AG04449 (cell line): Measurements from ENCODE around the gene CALN1.
"Not testable (repeated sequence)": the region's sequence is repeated elsewhere in the genome, so short reads cannot be mapped to it uniquely, and the experiment has no call there.

Source experiments
- CTCF ChIA-PET: fragments of 350-600 bp; formaldehyde crosslinking; extraction: SDS; loops from one replicate; lab custom pipeline; 2021; ENCODE audit warnings: antibody characterized with exemption; lab: Yijun Ruan, JAX
- POLR2A ChIA-PET: fragments of 400-600, 350-600 bp; formaldehyde crosslinking; extraction: SDS; loops from one replicate; lab custom pipeline; 2020; ENCODE audit warnings: antibody characterized with exemption, inconsistent platforms; lab: Yijun Ruan, JAX
- DNase-seq: peaks from one replicate; pipeline ENCODE4 v3.0.0-alpha.2; 2010; ENCODE audit warnings: low read depth, low spot score
- H3K4me3 ChIP-seq: 2 replicates; pipeline ENCODE4 v1.5.1; 2011; ENCODE audit warnings: low read depth, mild to moderate bottlenecking, control low read depth, low read length
- TF ChIP-seq, protein P1 (sequence below): IDR thresholded peaks from one replicate; pipeline ENCODE4 v1.5.1; 2011; ENCODE audit warnings: mild to moderate bottlenecking, moderate library complexity, low read length, control low read depth, inconsistent platforms; ENCODE audit not compliant: insufficient read depth; ENCODE audit errors: missing control alignments

The CALN1 gene

GRCh38 chr7:71824006-71824760, 588.0 kb downstream of the CALN1 start:
- CTCF ChIA-PET, result no interaction called here
- peak; percentile 60 for DNase-seq

GRCh38 chr7:71822406-71822805, 589.7 kb downstream of the CALN1 start:
- POLR2A ChIA-PET, H3K4me3 ChIP-seq, DNase-seq: not testable (repeated sequence)
- CTCF ChIA-PET, result interaction anchor here (0.6 kb wide), 1 partner anchor 277 kb away, joined by 3 read pairs; no protein-coding TSS in a partner anchor

More at GRCh38 chr7:71824006-71824760, 588.0 kb downstream of the CALN1 start:
- TF ChIP-seq, protein P1, sequence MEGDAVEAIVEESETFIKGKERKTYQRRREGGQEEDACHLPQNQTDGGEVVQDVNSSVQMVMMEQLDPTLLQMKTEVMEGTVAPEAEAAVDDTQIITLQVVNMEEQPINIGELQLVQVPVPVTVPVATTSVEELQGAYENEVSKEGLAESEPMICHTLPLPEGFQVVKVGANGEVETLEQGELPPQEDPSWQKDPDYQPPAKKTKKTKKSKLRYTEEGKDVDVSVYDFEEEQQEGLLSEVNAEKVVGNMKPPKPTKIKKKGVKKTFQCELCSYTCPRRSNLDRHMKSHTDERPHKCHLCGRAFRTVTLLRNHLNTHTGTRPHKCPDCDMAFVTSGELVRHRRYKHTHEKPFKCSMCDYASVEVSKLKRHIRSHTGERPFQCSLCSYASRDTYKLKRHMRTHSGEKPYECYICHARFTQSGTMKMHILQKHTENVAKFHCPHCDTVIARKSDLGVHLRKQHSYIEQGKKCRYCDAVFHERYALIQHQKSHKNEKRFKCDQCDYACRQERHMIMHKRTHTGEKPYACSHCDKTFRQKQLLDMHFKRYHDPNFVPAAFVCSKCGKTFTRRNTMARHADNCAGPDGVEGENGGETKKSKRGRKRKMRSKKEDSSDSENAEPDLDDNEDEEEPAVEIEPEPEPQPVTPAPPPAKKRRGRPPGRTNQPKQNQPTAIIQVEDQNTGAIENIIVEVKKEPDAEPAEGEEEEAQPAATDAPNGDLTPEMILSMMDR, result no peak
- H3K4me3 ChIP-seq, result no peak overlapping the region
- POLR2A ChIA-PET, result no interaction called here

GRCh38 chr7:71817916-71818315, 594.2 kb downstream of the CALN1 start:
- POLR2A ChIA-PET, result no interaction called here
- H3K4me3 ChIP-seq, result no peak overlapping the region
- CTCF ChIA-PET, result no interaction called here
- DNase-seq, result no peak
- TF ChIP-seq, protein P1, result no peak

- POLR2A ChIA-PET, result no interaction called here
- DNase-seq, result no peak
- TF ChIP-seq, protein P1, result no peak
- CTCF ChIA-PET, result no interaction called here
- no peak overlapping the region for H3K4me3 ChIP-seq
These were observed 604.0 kb downstream of the CALN1 start for GRCh38 chr7:71808115-71808514.

DNA sequence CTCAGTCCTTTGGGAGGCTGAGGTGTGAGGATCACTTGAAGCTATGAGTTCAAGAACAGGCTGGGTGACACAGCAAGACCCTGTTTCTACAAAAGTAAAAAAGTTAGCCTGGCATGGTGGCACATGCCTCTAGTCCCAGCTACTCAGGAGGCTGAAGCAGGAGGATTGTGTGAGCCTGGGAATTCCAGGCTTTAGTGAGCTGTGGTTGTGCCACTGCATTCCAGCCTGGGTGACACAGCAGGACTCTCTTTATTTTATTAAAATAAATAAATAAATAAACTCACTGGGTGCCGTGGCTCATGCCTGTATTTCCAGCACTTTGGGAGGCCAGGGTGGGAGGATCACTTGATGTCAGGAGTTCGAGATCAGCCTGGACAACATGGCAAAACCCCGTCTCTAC, 607.9 kb downstream of the CALN1 start:
- TF ChIP-seq, protein P1, result no peak
- H3K4me3 ChIP-seq, result no peak overlapping the region
- no peak for DNase-seq
- ChIA-PET POLR2A (no interaction called here), CTCF (no interaction called here)

GRCh38 chr7:71801976-71802375, 610.2 kb downstream of the CALN1 start:
- DNase-seq, result no peak
- TF ChIP-seq, protein P1, result no peak
- POLR2A ChIA-PET, result no interaction called here
- CTCF ChIA-PET, result no interaction called here
- no peak overlapping the region for H3K4me3 ChIP-seq

DNA sequence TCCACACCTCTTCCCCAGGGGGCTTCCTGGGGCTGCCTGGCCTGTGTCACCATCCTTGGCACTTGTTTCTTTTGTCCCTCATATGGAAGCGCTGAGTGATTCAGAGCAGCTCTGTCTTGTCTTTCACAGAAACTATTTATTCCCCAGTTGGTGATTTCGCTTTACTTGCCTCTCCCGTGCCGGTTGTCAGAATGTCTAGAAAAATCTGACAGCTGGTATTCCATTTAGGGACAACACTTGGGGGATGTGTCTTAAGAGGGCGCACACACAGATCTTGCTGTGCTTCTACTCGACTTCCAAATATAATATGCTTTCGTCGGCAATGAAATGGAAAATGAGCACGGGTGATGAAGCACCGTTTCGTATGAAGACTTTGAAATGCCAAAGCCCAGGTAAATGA, 611.8 kb downstream of the CALN1 start:
- H3K4me3 ChIP-seq, result no peak overlapping the region
- POLR2A ChIA-PET, result no interaction called here
- DNase-seq, result no peak
- TF ChIP-seq, protein P1, result no peak
- CTCF ChIA-PET, result no interaction called here
